HK-2 (cell line): ENCODE data around the gene EXOC7.

Experiments used
- DNase-seq: peaks from one replicate; pipeline ENCODE4 v3.0.0-alpha.2; 2018; ENCODE audit not compliant: unreplicated experiment

EXOC7 gene

GRCh38 chr17:76138234-76138895, 34.8 kb upstream of the EXOC7 start:
- DNase-seq, result peak; percentile 80

GRCh38 chr17:76137351-76138233, 34.0 kb upstream of the EXOC7 start:
- DNase-seq, result no peak

GRCh38 chr17:76137001-76137350, 33.4 kb upstream of the EXOC7 start:
- no peak for DNase-seq

GRCh38 chr17:76136276-76137000, 32.9 kb upstream of the EXOC7 start:
- no peak for DNase-seq

- no peak for DNase-seq
Measured at GRCh38 chr17:76135810-76136188, 32.2 kb upstream of the EXOC7 start.

GRCh38 chr17:76134911-76135809, 31.6 kb upstream of the EXOC7 start:
- no peak for DNase-seq

- DNase-seq, result no peak
Measured at GRCh38 chr17:76132574-76133338, 29.2 kb upstream of the EXOC7 start.

GRCh38 chr17:76131692-76132573, 28.3 kb upstream of the EXOC7 start:
- DNase-seq, result no peak

GRCh38 chr17:76131051-76131691, 27.6 kb upstream of the EXOC7 start:
- no peak for DNase-seq

GRCh38 chr17:76130473-76130872, 26.9 kb upstream of the EXOC7 start:
- no peak for DNase-seq

- no peak for DNase-seq
Measured at GRCh38 chr17:76125922-76126321, 22.3 kb upstream of the EXOC7 start.

GRCh38 chr17:76125391-76125675, 21.7 kb upstream of the EXOC7 start:
- DNase-seq, result no peak

GRCh38 chr17:76124582-76125390, 21.2 kb upstream of the EXOC7 start:
- DNase-seq, result no peak

GRCh38 chr17:76123749-76124581, 20.4 kb upstream of the EXOC7 start:
- no peak for DNase-seq

- no peak for DNase-seq
Measured at GRCh38 chr17:76123191-76123499, 19.6 kb upstream of the EXOC7 start.

- no peak for DNase-seq
Measured at GRCh38 chr17:76122431-76123190, 19.0 kb upstream of the EXOC7 start.

GRCh38 chr17:76121932-76122430, 18.4 kb upstream of the EXOC7 start:
- no peak for DNase-seq
